CD4-positive, alpha-beta T cell treated with Interleukin-1 beta for 1 hour (primary cell): ENCODE data around the gene ARHGEF1.
"Not testable (repeated sequence)": the region's sequence is repeated elsewhere in the genome, so short reads cannot be mapped to it uniquely, and the experiment has no call there.

Experiments
- DNase-seq, 2 donors: peaks; one replicate each; pipeline ENCODE4 v3.0.0-alpha.2; 2020 to 2022

The ARHGEF1 gene

DNA sequence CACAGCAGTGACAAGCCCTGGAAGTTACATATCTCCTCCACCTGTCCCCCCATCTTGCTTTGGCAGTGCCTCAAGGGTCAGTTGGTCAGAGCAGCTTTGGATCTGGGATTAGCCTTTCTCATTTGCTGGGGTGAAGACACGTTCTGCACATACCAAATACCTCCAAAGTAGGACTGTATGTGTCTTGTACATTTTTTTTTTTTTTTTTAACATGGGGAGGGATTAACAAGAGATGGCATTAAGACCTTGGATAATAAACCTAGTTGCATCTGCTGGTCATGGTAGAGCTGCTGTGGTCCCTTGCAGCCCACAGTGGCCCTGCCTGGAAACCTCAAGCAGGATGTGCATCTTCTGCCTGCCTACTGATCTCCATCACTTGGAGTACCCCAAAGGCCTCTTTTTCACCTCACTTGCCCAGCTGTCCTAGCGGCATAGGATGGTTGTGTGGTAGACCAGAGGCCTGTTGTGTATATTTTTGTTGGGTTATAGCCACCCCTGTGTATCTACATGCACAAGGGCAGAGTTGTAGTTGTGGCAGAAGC is 20.5 kb upstream of the ARHGEF1 start:
- no peak for DNase-seq

DNA sequence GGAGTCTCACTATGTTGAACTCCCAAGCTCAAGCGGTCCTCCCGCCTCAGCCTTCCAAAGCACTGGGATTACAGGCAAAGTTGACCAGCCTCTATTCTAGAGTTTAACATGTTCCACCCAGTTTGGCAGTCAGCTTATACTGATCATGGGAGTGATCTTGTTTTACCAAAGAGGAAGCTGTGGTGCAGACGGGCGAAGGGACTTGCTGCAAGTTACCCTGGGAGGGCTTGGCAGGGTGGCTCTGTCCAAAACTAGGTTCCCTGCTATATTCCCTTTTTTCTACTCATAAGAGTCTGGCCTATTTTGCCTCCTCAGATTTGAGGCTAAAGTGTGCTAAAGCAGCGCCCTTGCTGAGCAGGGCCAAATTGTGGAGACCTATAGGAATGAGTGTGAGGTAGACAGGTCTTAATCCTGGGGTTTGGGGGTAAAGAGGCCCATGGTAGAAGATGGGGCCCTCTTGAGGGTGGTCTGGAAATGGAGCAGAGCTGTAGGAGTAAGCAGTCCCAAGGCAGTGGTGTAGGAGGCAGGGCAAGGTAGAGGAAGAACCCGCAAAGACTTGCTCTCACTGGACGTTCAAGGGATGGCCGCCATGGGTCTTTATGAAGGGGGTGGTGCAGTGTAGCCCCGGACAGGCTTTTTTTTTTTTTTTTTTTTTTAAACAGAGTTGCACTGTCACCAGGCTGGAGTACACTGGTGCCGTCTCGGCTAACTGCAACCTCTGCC is 19.6 kb upstream of the ARHGEF1 start:
- DNase-seq = no peak

DNA sequence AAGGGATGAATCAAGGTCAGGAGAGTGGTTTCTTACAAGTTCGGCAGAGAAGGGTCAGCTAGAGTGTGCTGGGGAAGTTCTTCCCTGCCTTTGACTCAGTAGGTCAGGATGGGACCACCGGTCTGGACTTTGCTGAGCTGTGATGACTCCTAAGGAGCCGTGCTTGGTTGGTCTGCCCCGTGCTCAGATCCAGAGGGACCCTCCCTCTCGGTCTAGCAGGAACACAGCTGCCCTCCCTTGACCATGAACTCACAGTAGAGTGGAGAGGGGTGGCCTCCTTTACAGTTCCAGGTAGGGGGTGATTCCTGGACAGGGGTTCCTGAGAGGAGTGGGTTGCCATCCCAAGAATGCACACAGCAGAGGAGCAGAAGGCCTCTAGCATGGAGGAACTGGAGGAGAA is 18.6 kb upstream of the ARHGEF1 start:
- no peak for DNase-seq

DNA sequence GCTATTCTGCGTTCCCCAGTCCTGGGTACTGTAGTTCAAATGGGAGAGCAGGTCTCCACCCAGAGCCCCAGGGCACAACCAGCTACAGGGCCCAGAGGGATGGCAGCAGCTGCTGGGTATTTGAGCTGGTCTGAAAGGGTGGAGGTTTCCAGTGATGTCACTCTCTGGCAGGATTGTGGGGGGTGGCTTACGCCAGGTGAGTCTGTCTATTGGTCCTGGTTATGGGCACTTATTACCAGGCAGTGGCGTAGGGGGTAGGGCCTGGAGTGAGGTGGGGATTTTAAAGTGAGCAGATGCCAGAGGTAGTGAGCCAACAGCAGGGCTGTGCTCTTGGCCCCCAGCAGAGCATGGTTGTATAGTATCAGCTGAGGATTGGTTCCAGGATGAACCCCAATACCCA is 16.7 kb upstream of the ARHGEF1 start:
- DNase-seq = no peak

DNA sequence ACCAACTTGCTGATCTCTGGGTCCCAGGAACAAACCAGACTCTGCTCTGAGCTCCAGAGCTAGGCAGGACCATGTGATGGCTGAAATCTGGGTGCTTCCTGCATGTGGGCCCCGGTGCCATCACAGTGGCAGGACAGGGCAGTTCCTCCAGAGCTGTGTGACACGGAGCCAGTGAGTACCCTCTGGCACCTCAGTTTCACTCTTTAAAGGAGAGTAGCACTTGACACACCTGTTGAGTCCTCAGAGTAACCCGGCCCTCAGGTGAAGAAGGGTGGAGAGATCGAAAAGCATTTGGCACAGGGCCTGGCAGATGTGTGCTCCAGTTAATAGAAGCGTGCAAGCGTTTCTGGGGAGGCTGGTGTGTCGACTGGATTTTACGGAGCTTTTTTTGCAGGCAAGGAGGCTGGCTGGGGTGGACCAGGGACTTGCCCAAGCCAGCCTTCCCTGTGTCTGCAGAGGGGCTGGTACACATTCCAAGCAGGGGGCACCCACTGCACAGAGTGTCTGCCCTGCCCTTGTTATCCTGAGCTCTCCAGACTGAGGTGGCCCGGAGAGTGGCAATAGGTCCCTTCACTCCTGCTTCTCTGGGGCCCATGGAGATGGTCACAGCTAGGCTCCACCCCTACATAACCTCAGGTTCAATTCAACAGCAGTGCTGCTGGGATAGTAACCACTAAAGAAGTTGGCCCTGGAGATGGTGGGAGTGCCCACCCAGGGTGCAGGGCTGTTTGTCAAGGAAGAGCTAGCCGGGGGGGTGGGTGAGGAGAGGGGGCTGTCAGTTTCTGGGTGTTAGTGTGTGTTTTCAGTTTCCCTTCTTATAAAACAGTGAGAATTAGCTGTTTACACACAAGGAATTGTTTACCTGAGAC is 14.6 kb upstream of the ARHGEF1 start:
- no peak for DNase-seq

DNA sequence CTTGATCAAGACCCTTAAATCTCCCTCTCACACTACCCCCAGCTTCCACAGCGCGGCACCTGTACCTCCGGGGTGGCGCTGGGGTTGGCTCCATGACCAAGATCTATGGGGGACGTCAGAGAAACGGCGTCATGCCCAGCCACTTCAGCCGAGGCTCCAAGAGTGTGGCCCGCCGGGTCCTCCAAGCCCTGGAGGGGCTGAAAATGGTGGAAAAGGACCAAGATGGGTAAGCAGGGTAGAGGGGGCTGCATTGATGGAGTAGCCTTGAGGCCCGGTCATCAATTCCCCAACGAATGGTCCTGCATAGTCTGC is 14.0 kb upstream of the ARHGEF1 start:
- DNase-seq = no peak

DNA sequence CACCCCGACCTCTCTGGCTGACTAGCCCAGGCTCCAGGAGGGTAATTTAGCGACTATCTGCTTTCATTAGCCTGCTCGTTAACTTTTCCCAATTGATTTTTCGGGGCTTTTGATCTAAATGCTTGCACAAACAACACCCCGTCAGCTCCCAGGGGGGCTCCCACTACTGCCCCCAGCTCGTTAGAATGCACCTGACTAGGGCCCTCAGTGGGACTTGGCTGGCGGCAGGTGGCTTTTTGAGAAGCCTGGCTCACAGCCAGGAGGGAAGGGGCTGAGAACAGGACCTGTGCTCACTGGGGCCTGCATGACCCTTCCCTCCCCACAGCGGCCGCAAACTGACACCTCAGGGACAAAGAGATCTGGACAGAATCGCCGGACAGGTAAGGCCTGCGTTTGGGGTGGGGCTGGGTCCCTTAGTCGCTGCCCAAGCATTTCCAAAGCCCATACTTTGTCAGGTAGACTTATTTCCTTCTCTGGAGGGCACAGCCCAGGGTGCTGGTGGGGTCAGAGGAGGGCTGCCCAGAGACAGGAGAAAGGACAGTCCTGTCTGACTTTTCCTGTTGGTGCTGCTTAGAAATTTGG is 13.5 kb upstream of the ARHGEF1 start:
- no peak for DNase-seq

DNA sequence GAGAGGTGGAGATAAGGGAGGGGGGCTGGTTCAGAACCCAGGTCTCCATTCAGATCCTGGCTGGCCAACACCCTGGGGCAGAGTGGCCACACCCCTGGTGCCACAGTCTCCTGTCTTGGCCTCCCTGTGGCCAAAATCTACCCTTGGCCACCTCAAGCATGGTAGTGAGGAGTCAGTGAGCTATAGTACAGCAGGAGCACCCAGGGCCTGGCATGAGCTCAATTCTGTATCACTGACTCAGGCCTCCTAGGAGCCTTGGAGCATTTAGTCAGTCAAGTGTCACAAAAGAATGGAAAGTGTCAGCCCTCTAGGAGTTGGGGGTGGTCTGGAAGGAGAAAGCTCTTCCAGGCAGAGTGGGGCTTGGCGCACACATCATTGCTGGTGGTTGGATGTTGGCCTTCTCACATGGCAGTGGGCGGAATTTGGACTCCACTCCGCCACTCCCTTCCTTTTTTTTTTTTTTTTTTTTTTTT is 12.5 kb upstream of the ARHGEF1 start:
- no peak for DNase-seq

DNA sequence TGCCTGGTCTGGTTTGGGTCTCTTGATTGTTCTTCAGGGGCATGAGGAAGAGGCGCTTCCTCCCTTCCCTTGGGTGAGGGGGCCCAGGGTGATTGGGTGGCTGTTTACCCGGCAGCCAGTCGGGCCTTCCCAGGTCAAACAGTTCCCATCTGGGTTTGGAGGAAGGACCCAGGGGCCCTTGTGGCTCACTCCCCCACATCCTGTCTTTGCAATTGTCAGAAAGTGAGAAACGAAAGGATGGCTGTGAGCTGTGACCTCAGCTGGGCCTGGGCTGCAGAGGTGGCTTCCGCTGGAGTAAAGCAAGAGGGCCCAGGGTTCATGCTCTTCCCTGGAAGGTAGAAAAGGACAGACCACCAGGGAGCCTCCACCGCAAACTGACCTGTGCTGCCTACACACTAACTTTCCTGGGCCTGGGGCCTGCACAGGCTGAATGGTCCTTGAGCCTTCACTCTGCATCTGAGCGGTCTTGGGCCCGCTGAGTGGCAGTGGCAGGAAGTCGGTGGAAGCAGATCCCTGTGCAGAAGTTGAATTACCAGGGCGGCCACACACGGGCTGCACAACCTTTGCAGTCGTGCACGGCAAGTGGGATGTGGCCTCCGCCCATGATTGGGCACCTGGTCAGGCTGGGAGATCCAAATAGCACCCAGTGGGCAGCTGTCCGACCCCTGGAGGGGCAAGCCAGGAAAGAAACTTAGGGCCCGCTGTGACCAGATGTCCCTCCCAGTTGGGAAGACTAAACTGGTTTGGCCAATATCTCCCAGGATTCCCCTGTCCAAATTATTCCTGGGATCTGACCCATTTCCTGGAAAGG is 11.2 kb upstream of the ARHGEF1 start:
- peak; percentile 64 to 70 for DNase-seq

DNA sequence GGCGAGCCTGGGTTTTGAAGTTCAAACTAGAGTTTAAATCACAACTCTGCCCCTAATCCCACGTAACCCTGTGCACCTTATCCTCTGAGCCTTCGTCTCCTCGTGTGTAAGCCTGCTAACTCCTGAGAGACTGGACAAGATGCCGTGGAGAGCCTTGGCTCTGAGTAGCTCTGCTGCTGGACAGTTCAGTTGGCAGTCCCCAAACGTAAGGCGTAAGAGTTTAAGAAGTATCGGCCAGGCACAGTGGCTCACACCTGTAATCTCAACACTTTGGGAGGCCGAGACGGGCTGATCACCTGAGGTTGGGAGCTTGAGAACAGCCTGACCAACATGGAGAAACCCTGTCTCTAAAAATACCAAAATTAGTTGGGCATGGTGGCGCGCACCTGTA is 10.6 kb upstream of the ARHGEF1 start:
- DNase-seq = no peak

DNA sequence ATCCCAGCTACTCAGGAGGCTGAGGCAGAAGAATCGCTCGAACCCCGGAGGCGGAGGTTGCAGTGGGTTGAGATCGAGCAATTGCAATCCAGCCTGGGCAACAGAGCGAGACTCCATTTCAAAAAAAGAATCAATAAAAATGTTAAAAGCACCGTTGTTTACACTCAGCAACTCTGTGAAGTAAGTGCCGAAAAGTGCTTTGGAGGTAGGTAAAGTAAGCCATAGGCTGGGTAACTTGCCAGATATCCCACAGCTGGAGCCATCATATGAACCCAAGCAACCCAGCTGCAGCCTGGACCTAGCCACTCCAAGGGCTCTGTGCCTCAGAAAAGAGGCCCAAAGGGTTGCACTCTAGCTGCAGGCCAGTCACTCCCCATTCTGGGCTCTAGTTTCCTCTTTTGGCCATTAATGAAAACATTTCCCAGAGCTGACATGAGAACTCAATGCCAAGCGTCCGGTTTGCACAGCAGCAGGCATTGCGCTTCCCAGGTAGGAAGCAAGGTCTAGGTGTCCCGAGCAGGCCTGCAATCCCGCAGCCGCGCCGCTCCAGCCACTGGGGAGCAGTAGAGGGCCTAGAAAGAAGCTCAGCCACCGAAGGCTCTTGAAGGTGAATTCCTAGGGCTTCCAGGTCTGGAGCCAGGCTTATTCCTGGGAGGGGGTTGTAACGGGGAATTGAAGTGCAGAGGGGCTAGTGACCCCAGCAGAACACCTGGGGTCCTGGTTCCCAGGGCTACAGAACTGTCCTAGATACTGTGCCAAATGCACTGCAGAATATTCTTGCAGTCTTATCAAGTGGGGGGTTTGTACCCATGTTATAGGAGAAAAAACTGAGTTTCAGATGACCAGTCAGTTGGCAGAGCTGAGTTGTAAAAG is 10.0 kb upstream of the ARHGEF1 start:
- peak; percentile 68 to 69 for DNase-seq

DNA sequence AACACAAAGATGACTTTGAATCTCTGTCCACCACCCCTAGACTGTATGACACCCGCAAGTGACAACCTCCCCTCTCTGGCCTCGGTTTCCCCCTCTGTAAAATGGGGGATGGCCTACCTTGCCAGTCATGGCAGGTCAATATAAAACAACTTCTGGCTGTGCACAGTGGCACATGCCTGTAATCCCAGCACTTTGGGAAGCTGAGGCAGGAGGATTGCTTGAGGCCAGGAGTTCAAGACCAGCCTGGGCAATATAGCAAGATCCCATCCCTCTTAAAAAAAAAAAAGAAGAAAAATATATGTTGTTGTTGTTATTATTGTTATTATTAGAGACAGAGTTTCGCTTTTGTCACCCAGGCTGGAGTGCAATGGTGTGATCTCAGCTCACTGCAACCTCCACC is 7.0 kb upstream of the ARHGEF1 start:
- not testable (repeated sequence) for DNase-seq

DNA sequence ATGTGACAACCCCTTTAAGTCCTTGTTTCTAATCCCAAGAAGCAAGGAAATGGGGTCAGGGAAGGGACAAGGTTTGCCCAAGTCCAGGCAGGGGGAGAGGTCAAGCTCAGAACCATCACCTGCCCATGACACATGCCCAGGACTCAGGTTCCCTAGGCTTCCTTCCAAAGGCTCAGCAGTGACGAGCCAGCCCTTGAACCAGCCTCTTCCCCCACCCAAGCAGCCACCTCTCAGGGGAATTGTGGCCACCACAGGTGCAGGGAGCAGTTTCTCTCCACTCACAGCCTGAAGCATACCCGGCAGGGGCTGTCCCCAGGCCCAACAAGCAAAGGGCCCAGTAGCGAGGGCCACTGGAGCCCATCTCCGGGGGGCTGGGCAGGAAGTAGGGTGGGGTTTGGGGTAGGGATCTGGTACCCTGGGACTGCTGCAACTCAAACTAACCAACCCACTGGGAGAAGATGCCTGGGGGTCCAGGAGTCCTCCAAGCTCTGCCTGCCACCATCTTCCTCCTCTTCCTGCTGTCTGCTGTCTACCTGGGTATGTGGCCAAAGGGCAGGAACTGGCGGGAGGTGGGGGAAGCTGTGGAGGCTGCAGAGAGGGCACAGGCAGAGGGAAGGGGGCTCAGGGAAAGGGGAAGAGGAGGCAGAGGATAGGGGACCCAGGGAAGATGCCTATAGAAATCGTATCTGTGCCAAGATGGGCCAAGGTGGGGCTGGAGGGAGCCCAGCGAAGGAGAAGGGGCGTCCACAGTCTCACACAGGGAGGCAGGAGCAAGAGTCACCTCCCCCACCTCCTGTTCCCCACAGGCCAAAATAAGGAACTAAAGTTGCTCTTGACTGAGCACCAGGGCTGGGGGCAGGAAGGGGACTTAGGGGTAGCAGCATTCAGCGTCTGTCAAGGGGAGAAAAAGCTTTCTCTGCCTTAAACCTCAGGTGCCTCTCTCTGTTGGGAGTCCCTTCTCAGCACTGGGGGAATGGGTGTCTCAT is 5.8 kb upstream of the ARHGEF1 start, which contains the start of gene CD79A:
CD79A (plus strand) TSS at position 433 of the 986 bp plus-strand sequence; CDS start at position 459, 26 bp downstream.
- peak in 1 of 2 donors; percentile 90 for DNase-seq

DNA sequence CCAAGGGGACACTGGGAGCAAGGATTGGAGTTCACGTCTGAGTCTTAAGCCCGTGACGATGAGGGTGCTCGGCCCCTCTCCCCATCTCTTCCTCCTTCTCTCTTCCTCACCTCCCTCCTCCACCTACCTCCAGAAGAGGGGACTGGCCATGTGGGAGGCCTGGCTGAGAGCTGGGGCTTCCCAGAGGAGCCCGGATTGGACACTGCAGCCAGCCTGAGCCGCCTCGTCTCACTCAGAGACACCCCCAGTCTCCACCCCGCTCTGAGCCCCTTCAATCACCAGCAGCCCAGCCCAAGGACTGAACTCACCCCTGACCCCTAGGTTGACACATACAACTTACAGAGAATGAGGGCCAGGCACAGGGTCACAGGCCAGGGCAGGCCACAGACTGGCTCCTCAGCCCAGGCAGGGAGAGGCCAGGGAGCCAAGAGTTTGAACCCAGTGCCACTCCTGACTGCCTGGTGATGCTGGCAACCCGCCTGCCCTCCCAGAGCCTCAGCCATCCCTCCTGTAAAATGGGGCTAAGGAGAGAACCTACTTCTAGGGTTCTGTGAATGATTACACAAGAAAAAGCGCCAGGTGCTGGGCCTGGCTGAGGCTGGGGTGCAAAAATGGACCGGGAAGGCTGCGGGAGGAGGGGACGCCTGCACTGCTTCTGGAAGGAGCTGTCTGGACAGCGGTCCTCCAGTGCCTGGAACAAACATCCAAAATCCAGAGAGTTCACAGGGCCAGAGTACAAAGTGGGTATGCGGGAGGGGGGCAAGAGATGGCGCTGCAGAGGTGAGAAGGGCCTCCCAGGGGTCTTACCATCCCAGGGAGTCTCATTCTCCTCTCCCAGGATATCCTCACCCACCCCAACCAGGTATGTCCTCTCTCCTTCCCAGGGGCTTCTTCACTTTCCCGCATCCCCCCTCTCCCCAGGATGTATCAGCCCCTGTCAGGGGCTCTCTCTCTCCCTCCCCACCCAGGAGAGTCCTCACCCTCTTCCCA is 4.8 kb upstream of the ARHGEF1 start:
- peak in 1 of 2 donors; percentile 54 for DNase-seq

DNA sequence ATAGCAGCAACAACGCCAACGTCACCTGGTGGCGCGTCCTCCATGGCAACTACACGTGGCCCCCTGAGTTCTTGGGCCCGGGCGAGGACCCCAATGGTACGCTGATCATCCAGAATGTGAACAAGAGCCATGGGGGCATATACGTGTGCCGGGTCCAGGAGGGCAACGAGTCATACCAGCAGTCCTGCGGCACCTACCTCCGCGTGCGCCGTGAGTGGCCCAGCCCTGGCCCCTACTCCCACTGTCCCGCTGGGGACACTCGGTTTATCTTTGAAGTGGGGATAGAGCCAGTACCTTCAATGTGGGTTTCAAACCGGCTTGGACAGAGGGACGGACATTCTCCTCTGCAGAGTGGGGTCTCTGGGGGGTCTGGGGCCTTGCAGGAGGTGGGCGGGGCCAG is 3.9 kb upstream of the ARHGEF1 start:
- no peak for DNase-seq

DNA sequence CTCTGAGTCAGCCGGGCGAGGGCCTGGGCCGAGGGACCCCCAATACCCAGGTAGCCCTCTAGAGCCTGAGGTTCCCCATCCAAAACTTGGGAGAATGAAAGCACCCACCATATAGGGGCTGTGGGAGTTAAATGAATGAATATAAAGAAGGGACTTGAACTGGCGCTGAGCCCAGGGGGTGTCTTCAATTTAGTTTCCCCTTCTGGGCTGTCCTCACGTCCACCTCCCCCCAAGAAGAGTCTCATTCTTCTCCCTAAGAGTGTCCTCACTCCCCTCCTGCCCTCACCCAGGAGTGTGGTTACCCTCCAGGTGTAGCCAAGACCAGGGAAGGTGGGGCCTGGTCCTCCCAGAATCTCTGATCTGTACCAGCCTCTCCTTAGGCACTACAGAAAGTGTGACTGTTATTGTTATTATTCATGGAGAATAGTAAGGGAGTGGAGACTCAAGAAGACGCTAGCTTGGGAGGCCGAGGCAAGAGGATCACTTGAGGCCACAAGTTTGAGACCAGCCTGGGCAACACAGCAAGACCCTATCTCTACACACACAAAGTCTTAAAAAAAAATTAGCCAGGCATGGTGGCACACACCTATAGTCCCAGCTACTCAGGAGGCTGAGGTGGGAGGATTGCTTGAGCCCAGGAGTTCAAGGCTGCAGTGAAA is 3.2 kb upstream of the ARHGEF1 start:
- no peak for DNase-seq

DNA sequence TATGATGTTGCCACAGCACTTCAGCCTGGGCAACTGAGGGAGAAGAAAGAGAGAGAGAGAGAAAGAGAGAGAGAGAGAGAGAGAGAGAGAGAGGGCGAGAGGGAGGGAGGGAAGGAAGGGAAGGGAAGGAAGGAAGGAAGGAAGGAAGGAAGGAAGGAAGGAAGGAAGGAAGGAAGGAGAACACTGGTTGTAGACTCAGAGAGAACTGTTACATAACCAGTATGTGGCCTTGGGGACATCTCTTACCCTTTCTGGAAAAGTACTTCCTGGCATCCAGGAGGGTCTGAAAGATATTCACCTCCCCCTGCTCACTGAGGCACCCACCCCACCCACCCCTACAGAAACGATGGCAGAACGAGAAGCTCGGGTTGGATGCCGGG is 2.7 kb upstream of the ARHGEF1 start:
- DNase-seq = no peak

DNA sequence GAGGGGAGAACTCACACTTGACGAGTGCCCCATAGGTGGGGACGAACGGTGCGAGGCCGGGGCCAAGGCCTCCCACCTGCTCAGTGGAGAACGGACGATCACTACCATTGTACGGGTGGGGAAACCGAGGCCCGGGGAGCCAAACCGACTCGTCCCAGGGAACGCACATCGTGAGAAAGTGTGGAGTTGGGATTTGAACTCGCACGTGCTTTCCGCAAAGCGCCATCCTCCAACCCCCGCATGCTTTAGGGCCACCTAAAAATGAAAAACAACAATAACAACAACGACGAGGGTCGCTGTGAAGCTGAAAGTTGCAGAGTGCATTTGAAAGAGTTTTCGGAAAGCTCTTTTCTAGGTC is 458 bp downstream of the ARHGEF1 start:
- no peak for DNase-seq
